Measurements from ENCODE around the gene RPS2.

Gene RPS2

DNA sequence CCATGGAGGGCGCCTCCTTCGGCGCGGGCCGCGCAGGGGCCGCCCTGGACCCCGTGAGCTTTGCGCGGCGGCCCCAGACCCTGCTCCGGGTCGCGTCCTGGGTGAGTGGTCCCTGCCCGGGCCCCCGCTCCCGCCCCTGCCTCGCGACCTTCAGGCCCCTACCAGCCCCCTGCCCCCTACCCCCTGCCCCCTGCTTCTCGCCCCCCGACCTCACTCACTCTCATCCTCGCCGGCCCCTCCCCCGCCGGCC lies 25.4 kb upstream of the RPS2 start:
- Histone ChIP-seq H3K36me3 (ENCODE audit: insufficient read depth, low read length) (peaks cover 6% of the 10 kb centered on the region; the same call in 1 of the 2 replicates), H3K4me1 (ENCODE audit: control insufficient read depth, insufficient read depth, low read length, unreplicated experiment) (peaks cover 21% of the 10 kb centered on the region), H2AFZ (ENCODE audit: low read length, unreplicated experiment) (no peak overlapping the region), H3K27ac (ENCODE audit: low read depth, low read length) (no peak overlapping the region), H3K4me3 (ENCODE audit: low read depth, low read length) (peak overlapping the region; percentile 62), H3K79me2 (ENCODE audit: control insufficient read depth, insufficient read depth, low read length, unreplicated experiment) (peaks cover 11% of the 10 kb centered on the region), H3K27me3 (ENCODE audit: insufficient read depth, low read length) (peaks cover 24% of the 10 kb centered on the region)

GRCh38 chr16:1989209-1990100 lies 24.8 kb upstream of the RPS2 start, which contains the start of gene SYNGR3:
Gene SYNGR3 (plus strand): TSS chr16:1989970. CDS start chr16:1990103, 133 bp downstream.
- Histone ChIP-seq H3K27me3 (ENCODE audit: insufficient read depth, low read length) (peaks cover 24% of the 10 kb centered on the region), H3K79me2 (ENCODE audit: control insufficient read depth, insufficient read depth, low read length, unreplicated experiment) (peaks cover 15% of the 10 kb centered on the region), H3K4me3 (ENCODE audit: low read depth, low read length) (peak within 1 kb of the TSS; percentile 62), H3K27ac (ENCODE audit: low read depth, low read length) (no peak within 1 kb of the TSS), H2AFZ (ENCODE audit: low read length, unreplicated experiment) (no peak within 1 kb of the TSS), H3K36me3 (ENCODE audit: insufficient read depth, low read length) (peaks cover 6% of the 10 kb centered on the region; the same call in 1 of the 2 replicates), H3K4me1 (ENCODE audit: control insufficient read depth, insufficient read depth, low read length, unreplicated experiment) (peaks cover 25% of the 10 kb centered on the region)

- Histone ChIP-seq H2AFZ (ENCODE audit: low read length, unreplicated experiment) (no peak overlapping the region), H3K4me1 (ENCODE audit: control insufficient read depth, insufficient read depth, low read length, unreplicated experiment) (peaks cover 18% of the 10 kb centered on the region), H3K79me2 (ENCODE audit: control insufficient read depth, insufficient read depth, low read length, unreplicated experiment) (peaks cover 15% of the 10 kb centered on the region)
Observed at GRCh38 chr16:1987198-1987597, 22.6 kb upstream of the RPS2 start.

GRCh38 chr16:1985466-1986150 lies 21.0 kb upstream of the RPS2 start:
- Histone ChIP-seq H3K4me3 (ENCODE audit: low read depth, low read length) (peak overlapping the region; percentile 95), H3K4me1 (ENCODE audit: control insufficient read depth, insufficient read depth, low read length, unreplicated experiment) (peaks cover 15% of the 10 kb centered on the region)

More at GRCh38 chr16:1987198-1987597, 22.6 kb upstream of the RPS2 start:
- Histone ChIP-seq H3K36me3 (ENCODE audit: insufficient read depth, low read length) (peaks cover 6% of the 10 kb centered on the region; the same call in 1 of the 2 replicates), H3K27me3 (ENCODE audit: insufficient read depth, low read length) (peaks cover 35% of the 10 kb centered on the region), H3K4me3 (ENCODE audit: low read depth, low read length) (no peak overlapping the region), H3K27ac (ENCODE audit: low read depth, low read length) (no peak overlapping the region)

DNA sequence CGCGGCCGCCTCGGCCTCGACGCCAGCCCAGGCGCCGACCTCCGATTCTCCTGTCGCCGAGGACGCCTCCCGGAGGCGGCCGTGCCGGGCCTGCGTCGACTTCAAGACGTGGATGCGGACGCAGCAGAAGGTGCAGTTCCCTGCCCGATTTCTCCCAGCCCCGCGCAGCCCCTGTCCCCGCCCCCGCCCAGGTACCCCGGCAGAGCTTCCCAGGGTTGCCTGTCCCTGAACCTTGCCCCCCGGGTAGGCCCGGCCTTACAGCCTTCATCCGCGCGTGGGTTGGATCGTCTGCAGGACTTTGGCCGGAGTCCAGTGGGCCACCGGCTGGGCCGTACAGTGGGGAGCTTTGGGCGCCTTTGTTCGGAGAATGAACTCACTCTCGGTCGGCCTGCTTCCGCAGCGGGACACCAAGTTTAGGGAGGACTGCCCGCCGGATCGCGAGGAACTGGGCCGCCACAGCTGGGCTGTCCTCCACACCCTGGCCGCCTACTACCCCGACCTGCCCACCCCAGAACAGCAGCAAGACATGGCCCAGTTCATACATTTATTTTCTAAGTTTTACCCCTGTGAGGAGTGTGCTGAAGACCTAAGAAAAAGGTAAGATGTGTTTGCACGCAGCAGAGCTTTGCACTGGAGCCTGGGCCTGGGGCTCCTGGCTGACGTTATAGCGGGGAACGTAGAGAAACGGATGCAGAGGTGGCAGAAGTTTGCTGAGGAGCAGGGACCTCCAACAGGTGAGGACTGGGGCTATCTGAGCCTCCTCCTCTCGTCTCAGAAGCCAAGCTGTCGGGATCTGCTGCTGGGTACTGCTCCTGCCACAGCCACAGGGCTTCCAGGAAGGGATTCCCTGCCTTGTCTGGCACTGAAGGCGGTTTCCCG lies 20.0 kb upstream of the RPS2 start:
- peak overlapping the region; percentile 17; the same call in 1 of the 2 replicates for H3K27ac ChIP-seq (ENCODE audit: low read depth, low read length)
- peaks cover 44% of the 10 kb centered on the region for H3K27me3 ChIP-seq (ENCODE audit: insufficient read depth, low read length)
- peak overlapping the region; percentile 95 for H3K4me3 ChIP-seq (ENCODE audit: low read depth, low read length)
- peaks cover 6% of the 10 kb centered on the region; the same call in 1 of the 2 replicates for H3K36me3 ChIP-seq (ENCODE audit: insufficient read depth, low read length)
- peak overlapping the region; percentile 62 for H2AFZ ChIP-seq (ENCODE audit: low read length, unreplicated experiment)
- H3K79me2 ChIP-seq (ENCODE audit: control insufficient read depth, insufficient read depth, low read length, unreplicated experiment), result peaks cover 15% of the 10 kb centered on the region
- peaks cover 11% of the 10 kb centered on the region for H3K4me1 ChIP-seq (ENCODE audit: control insufficient read depth, insufficient read depth, low read length, unreplicated experiment)

More at GRCh38 chr16:1985466-1986150, 21.0 kb upstream of the RPS2 start:
- H2AFZ ChIP-seq (ENCODE audit: low read length, unreplicated experiment), result no peak overlapping the region
- H3K27ac ChIP-seq (ENCODE audit: low read depth, low read length), result no peak overlapping the region
- peaks cover 6% of the 10 kb centered on the region; the same call in 1 of the 2 replicates for H3K36me3 ChIP-seq (ENCODE audit: insufficient read depth, low read length)
- H3K27me3 ChIP-seq (ENCODE audit: insufficient read depth, low read length), result peaks cover 39% of the 10 kb centered on the region
- peaks cover 15% of the 10 kb centered on the region for H3K79me2 ChIP-seq (ENCODE audit: control insufficient read depth, insufficient read depth, low read length, unreplicated experiment)

- Histone ChIP-seq H3K4me1 (ENCODE audit: control insufficient read depth, insufficient read depth, low read length, unreplicated experiment) (peaks cover 11% of the 10 kb centered on the region), H3K36me3 (ENCODE audit: insufficient read depth, low read length) (peaks cover 6% of the 10 kb centered on the region; the same call in 1 of the 2 replicates), H3K4me3 (ENCODE audit: low read depth, low read length) (peak within 1 kb of the TSS; percentile 95), H3K79me2 (ENCODE audit: control insufficient read depth, insufficient read depth, low read length, unreplicated experiment) (peaks cover 15% of the 10 kb centered on the region), H3K27me3 (ENCODE audit: insufficient read depth, low read length) (peaks cover 42% of the 10 kb centered on the region), H3K27ac (ENCODE audit: low read depth, low read length) (peak within 1 kb of the TSS; percentile 17; the same call in 1 of the 2 replicates), H2AFZ (ENCODE audit: low read length, unreplicated experiment) (peak within 1 kb of the TSS; percentile 62)
Observed at GRCh38 chr16:1983544-1984346, 19.1 kb upstream of the RPS2 start, which contains the start of gene GFER. Gene GFER (plus strand): TSS chr16:1984193. CDS start chr16:1984219, 26 bp downstream.

- H3K36me3 ChIP-seq (ENCODE audit: insufficient read depth, low read length), result peaks cover 10% of the 10 kb centered on the region; the same call in 1 of the 2 replicates
- H2AFZ ChIP-seq (ENCODE audit: low read length, unreplicated experiment), result no peak overlapping the region
- peaks cover 11% of the 10 kb centered on the region for H3K4me1 ChIP-seq (ENCODE audit: control insufficient read depth, insufficient read depth, low read length, unreplicated experiment)
- H3K4me3 ChIP-seq (ENCODE audit: low read depth, low read length), result peak overlapping the region; percentile 72
- H3K27ac ChIP-seq (ENCODE audit: low read depth, low read length), result no peak overlapping the region
- peaks cover 15% of the 10 kb centered on the region for H3K79me2 ChIP-seq (ENCODE audit: control insufficient read depth, insufficient read depth, low read length, unreplicated experiment)
- H3K27me3 ChIP-seq (ENCODE audit: insufficient read depth, low read length), result peaks cover 42% of the 10 kb centered on the region
Observed at GRCh38 chr16:1982991-1983543, 18.4 kb upstream of the RPS2 start.

DNA sequence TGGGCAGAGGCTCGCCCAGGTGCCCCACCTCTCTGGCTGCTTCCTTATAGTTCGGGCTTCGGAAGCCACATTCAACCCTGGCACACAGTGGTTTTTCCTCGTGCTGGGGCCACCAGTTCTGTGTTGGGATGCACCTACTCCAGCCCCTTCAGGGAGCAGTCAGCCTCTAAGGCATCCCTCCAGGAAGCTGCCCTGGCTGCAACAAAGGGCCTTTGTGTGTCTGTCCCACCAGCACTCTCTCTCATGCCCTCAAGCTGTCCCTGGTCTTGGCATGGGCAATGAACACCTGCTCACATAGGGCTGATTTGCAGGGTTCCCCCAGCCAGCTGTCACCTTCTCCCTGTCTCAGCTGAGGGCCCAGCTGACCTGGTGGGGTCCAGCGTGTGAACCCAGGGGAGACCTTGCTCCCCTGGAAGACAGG lies 17.4 kb upstream of the RPS2 start:
- Histone ChIP-seq H3K4me1 (ENCODE audit: control insufficient read depth, insufficient read depth, low read length, unreplicated experiment) (peaks cover 11% of the 10 kb centered on the region), H3K79me2 (ENCODE audit: control insufficient read depth, insufficient read depth, low read length, unreplicated experiment) (peaks cover 15% of the 10 kb centered on the region), H3K36me3 (ENCODE audit: insufficient read depth, low read length) (peaks cover 10% of the 10 kb centered on the region; the same call in 1 of the 2 replicates), H3K4me3 (ENCODE audit: low read depth, low read length) (no peak overlapping the region), H3K27me3 (ENCODE audit: insufficient read depth, low read length) (peaks cover 42% of the 10 kb centered on the region), H3K27ac (ENCODE audit: low read depth, low read length) (no peak overlapping the region), H2AFZ (ENCODE audit: low read length, unreplicated experiment) (no peak overlapping the region)

DNA sequence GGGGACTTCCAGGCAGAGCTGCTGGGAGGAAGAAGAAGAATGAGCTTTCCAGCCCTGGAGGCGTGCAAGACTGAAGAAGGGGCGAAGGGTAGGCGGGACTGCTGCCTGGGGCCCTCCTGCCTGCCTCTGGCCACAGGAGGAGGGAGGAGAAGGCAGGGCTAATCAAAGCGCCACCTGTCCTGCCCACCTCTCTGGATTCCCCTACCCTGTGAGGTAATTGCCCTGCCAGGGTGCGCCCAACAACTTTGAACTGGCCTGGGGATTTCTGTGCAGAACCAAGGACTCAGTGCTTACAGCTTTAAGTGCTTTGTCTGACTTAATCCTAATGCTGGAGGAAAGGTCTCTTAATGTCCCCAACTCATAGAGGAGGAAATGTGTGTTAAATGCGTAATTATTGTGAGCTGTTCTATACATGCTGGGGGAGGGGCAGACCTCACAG lies 16.8 kb upstream of the RPS2 start, which contains the start of gene NOXO1:
TSS of gene NOXO1 (minus strand) at position 72 of the 439 bp plus-strand sequence. CDS start 290 bp downstream, outside the sequence.
- H3K36me3 ChIP-seq (ENCODE audit: insufficient read depth, low read length), result peaks cover 6% of the 10 kb centered on the region; the same call in 1 of the 2 replicates
- H3K79me2 ChIP-seq (ENCODE audit: control insufficient read depth, insufficient read depth, low read length, unreplicated experiment), result peaks cover 15% of the 10 kb centered on the region
- peaks cover 11% of the 10 kb centered on the region for H3K4me1 ChIP-seq (ENCODE audit: control insufficient read depth, insufficient read depth, low read length, unreplicated experiment)
- peaks cover 42% of the 10 kb centered on the region for H3K27me3 ChIP-seq (ENCODE audit: insufficient read depth, low read length)
- H3K27ac ChIP-seq (ENCODE audit: low read depth, low read length), result no peak within 1 kb of the TSS
- H3K4me3 ChIP-seq (ENCODE audit: low read depth, low read length), result no peak within 1 kb of the TSS
- no peak within 1 kb of the TSS for H2AFZ ChIP-seq (ENCODE audit: low read length, unreplicated experiment)

All from ACC112 (cell line).